Coronary artery (tissue), 2 donors: ENCODE results near the gene TMED1.

Experiments
- DNase-seq: peaks from one replicate; pipeline ENCODE4 v3.0.0-alpha.2; 2017; ENCODE audit warnings: low spot score
- H3K27ac ChIP-seq, 2 donors: fragments of 200-600 bp; sonication (generic); one replicate each; pipeline ENCODE4 v1.5.1; 2016 to 2019
- H3K4me3 ChIP-seq: fragments of 200-600 bp; sonication (generic); 2 replicates; pipeline ENCODE4 v1.5.1; 2016; ENCODE audit warnings: mild to moderate bottlenecking, moderate library complexity
- TF ChIP-seq, protein P1 (sequence below): fragments of 200-600 bp; sonication (generic); IDR thresholded peaks from one replicate; pipeline ENCODE4 v1.5.1; 2019; ENCODE audit warnings: antibody characterized with exemption

TMED1 gene

DNA sequence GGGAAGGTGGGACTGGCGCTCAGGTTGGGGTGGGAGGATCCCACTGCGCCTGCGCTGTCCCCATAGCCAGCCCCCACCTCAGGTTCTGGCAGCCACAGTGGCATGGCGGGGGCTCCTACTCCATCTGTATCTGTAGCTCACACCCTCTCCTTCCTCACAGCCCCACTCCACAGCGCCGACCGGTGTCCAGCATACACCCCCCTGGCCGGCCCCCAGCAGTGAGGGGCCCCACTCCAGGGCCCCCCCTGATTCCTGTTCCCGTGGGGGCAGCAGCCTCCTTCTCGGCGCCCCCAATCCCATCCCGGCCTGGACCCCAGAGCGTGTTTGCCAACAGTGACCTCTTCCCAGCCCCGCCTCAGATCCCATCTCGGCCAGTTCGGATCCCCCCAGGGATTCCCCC, 6.0 kb downstream of the TMED1 start:
- DNase-seq, result no peak
- no peak overlapping the region for H3K27ac ChIP-seq
- TF ChIP-seq, protein P1, sequence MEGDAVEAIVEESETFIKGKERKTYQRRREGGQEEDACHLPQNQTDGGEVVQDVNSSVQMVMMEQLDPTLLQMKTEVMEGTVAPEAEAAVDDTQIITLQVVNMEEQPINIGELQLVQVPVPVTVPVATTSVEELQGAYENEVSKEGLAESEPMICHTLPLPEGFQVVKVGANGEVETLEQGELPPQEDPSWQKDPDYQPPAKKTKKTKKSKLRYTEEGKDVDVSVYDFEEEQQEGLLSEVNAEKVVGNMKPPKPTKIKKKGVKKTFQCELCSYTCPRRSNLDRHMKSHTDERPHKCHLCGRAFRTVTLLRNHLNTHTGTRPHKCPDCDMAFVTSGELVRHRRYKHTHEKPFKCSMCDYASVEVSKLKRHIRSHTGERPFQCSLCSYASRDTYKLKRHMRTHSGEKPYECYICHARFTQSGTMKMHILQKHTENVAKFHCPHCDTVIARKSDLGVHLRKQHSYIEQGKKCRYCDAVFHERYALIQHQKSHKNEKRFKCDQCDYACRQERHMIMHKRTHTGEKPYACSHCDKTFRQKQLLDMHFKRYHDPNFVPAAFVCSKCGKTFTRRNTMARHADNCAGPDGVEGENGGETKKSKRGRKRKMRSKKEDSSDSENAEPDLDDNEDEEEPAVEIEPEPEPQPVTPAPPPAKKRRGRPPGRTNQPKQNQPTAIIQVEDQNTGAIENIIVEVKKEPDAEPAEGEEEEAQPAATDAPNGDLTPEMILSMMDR, result no peak
- no peak overlapping the region for H3K4me3 ChIP-seq

DNA sequence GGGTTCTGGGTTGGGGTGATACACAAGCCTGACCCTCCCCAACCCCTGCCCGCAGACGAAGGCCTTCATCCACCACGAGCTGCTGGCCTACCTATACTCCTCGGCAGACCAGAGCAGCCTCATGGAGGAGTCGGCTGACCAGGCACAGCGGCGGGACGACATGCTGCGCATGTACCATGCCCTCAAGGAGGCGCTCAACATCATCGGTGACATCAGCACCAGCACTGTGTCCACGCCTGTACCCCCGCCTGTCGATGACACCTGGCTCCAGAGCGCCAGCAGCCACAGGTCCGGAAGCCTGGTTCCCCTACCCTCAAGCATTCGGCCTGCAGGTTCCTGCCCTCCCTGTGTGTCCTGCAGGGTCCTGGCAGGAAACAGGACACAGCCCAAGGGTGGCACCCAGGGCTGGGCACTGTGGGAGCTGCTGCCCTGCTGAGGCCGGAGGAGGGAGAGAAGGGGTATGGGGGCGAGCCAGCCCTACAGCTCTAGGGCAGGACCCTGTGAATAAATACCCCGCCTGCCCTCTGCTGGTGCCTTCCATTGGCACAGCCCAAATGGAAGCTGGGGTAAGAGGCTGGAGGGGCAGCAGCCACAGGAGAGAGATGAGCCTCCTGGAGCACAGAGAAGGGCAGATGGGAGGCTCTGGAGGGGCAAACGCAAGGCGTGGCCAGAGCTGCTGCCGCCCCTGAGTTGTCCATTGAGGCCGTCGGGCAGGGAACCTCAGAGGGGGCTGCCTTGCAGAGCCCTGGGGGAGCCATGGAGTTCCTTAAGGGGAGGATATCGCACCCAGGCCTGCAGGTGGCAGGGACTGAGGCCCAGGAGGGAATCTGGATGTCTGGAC, 6.8 kb downstream of the TMED1 start:
- no peak for DNase-seq
- Histone ChIP-seq H3K27ac (no peak overlapping the region), H3K4me3 (no peak overlapping the region)
- TF ChIP-seq, protein P1, result no peak

DNA sequence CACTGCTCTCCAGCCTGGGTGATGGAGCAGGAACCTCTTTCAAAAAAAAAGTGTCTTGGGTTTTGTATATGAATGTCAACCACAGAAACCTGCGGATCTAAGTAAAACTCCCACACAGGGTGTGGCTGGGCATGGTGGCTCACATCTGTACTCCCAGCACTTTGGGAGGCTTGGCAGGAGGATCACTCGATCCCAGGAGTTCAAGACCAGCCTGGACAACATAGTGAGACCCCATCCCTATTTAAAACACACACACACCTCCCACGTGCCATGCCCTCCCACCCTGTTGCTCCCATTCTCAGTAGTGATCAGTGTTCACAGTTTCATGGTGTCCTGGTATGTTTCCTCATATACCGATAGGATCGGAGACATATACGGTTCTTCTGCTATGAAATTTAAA, 9.2 kb downstream of the TMED1 start:
- Histone ChIP-seq H3K4me3 (no peak overlapping the region), H3K27ac (no peak overlapping the region)
- DNase-seq, result no peak
- TF ChIP-seq, protein P1, result no peak

DNA sequence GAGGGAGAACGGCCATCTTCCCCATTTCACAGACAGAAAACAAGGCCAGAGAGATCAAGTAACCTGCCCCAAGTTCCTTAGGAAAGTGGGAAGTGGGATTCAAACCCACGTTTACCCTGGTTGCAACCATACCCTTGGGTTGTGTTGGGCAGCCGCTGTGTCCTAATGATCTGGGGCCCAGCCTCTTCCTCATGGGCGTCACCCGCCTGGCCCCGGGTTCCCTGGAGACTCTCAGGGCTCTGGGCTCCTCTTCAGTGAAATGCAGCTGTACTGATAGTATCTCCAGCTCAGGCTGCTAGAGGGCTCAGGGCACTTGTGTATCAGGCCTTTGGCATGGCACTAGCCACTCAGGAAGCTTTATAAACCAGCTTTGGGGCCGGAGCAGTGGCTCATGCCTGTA, 9.8 kb downstream of the TMED1 start:
- Histone ChIP-seq H3K4me3 (no peak overlapping the region), H3K27ac (no peak overlapping the region)
- DNase-seq, result no peak
- TF ChIP-seq, protein P1, result no peak

DNA sequence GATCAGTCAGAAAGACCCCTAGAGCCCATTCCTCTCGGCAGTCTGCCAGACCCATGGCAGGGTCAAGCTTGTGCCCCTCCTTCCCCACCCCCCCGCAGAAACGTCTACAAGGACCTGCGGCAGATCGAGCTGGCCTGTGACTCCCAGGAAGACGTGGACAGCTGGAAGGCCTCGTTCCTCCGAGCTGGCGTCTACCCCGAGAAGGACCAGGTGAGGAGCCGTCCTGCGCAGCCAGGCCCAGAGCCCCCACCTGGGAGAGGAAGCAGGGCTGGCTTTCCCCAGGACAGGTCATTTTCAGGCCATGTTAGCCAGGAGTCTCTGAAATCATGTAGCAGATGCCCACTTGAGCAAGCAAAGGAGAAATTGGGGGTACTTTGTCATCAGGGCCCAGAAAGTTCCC, 12.3 kb downstream of the TMED1 start:
- H3K4me3 ChIP-seq, result no peak overlapping the region
- no peak overlapping the region for H3K27ac ChIP-seq
- no peak for DNase-seq
- TF ChIP-seq, protein P1, result no peak

DNA sequence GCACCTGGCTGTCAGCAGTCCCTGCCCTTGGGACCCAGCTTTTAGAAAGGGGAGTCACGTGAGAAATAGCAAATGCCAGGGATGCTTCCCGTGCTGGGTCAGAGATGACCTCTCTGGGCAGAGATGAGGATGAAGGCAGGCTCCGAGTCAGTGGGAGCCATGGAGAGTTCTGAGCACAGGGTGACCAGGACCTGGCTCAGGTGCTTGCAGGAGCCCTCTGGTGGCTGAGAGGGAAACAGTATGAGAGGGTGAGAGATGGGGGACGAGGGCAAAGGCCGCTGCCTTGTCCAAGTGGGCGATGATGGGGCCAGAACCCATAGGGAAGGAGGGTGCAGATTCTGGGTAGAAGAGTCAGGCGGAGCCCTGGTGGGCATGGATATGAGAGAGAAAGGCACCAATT, 15.8 kb downstream of the TMED1 start:
- Histone ChIP-seq H3K4me3 (no peak overlapping the region), H3K27ac (no peak overlapping the region)
- no peak for DNase-seq
- TF ChIP-seq, protein P1, result no peak
